ENCODE data around the gene LIPC.

DNA sequence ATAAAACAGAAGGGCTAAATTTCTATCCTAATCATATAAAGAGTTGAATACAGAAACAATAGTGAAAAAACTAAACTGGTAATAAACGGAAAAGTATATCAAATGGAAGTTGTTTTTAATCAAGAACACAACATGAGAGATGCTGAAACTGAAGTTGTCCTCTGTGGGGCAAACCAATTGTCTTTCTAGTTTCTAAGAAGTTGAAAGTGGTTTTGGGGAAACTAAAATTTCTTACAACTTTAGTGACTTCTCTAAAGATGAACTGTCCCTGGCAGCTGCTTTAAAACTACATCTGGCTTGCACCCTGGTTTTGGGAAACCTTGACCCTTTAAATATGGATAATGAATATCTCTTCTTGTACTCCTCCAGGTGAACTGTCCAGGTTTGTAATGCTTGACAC is 162.1 kb downstream of the LIPC start:
- TF ChIP-seq EHMT2 (IDR thresholded peaks at IDR 0.05), result no peak
- TF ChIP-seq SIX5 (IDR thresholded peaks at IDR 0.05; ENCODE audit: borderline replicate concordance in 1 of 2, insufficient read depth in 1 of 2, low read depth in 1 of 2, low read length in 2 of 2), result no peak
- TF ChIP-seq EGR1 (conservative IDR thresholded peaks at IDR 0.05), result no peak
- TF ChIP-seq, protein P1, sequence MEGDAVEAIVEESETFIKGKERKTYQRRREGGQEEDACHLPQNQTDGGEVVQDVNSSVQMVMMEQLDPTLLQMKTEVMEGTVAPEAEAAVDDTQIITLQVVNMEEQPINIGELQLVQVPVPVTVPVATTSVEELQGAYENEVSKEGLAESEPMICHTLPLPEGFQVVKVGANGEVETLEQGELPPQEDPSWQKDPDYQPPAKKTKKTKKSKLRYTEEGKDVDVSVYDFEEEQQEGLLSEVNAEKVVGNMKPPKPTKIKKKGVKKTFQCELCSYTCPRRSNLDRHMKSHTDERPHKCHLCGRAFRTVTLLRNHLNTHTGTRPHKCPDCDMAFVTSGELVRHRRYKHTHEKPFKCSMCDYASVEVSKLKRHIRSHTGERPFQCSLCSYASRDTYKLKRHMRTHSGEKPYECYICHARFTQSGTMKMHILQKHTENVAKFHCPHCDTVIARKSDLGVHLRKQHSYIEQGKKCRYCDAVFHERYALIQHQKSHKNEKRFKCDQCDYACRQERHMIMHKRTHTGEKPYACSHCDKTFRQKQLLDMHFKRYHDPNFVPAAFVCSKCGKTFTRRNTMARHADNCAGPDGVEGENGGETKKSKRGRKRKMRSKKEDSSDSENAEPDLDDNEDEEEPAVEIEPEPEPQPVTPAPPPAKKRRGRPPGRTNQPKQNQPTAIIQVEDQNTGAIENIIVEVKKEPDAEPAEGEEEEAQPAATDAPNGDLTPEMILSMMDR (IDR thresholded peaks at IDR 0.05 in 2 of 3, conservative IDR thresholded peaks at IDR 0.05 in 1 of 3; ENCODE audit: insufficient read depth in 2 of 3, low read depth in 1 of 3, low read length in 3 of 3), result no peak
- TF ChIP-seq POLR2A (conservative IDR thresholded peaks at IDR 0.05), result no peak
- TF ChIP-seq MTF1 (CRISPR knock-in tag; IDR thresholded peaks at IDR 0.05; ENCODE audit: borderline replicate concordance), result no peak
- TF ChIP-seq POLR2AphosphoS5 (IDR thresholded peaks at IDR 0.05; ENCODE audit: control insufficient read depth, insufficient read depth, low read depth, low read length), result no peak
- TF ChIP-seq RBBP5 (IDR thresholded peaks at IDR 0.05; ENCODE audit: borderline replicate concordance, insufficient read depth, low read length, poor library complexity, severe bottlenecking), result no peak
- TF ChIP-seq, protein P2, sequence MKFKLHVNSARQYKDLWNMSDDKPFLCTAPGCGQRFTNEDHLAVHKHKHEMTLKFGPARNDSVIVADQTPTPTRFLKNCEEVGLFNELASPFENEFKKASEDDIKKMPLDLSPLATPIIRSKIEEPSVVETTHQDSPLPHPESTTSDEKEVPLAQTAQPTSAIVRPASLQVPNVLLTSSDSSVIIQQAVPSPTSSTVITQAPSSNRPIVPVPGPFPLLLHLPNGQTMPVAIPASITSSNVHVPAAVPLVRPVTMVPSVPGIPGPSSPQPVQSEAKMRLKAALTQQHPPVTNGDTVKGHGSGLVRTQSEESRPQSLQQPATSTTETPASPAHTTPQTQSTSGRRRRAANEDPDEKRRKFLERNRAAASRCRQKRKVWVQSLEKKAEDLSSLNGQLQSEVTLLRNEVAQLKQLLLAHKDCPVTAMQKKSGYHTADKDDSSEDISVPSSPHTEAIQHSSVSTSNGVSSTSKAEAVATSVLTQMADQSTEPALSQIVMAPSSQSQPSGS (CRISPR knock-in tag; IDR thresholded peaks at IDR 0.05), result no peak
- no peak for TF ChIP-seq MAFK (IDR thresholded peaks at IDR 0.05; ENCODE audit: low read length)
- TF ChIP-seq ZFPM2 (CRISPR knock-in tag; IDR thresholded peaks at IDR 0.05), result no peak
- TF ChIP-seq, protein P3, sequence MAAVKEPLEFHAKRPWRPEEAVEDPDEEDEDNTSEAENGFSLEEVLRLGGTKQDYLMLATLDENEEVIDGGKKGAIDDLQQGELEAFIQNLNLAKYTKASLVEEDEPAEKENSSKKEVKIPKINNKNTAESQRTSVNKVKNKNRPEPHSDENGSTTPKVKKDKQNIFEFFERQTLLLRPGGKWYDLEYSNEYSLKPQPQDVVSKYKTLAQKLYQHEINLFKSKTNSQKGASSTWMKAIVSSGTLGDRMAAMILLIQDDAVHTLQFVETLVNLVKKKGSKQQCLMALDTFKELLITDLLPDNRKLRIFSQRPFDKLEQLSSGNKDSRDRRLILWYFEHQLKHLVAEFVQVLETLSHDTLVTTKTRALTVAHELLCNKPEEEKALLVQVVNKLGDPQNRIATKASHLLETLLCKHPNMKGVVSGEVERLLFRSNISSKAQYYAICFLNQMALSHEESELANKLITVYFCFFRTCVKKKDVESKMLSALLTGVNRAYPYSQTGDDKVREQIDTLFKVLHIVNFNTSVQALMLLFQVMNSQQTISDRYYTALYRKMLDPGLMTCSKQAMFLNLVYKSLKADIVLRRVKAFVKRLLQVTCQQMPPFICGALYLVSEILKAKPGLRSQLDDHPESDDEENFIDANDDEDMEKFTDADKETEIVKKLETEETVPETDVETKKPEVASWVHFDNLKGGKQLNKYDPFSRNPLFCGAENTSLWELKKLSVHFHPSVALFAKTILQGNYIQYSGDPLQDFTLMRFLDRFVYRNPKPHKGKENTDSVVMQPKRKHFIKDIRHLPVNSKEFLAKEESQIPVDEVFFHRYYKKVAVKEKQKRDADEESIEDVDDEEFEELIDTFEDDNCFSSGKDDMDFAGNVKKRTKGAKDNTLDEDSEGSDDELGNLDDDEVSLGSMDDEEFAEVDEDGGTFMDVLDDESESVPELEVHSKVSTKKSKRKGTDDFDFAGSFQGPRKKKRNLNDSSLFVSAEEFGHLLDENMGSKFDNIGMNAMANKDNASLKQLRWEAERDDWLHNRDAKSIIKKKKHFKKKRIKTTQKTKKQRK (IDR thresholded peaks at IDR 0.05; ENCODE audit: borderline replicate concordance, low read depth, low read length), result no peak
- TF ChIP-seq GATA2 (CRISPR knock-in tag; IDR thresholded peaks at IDR 0.05), result no peak
- TF ChIP-seq BACH1 (tag; IDR thresholded peaks at IDR 0.05), result no peak
